ENCODE measurements around the gene FGF21. TPM values are rescaled to one million over a fixed set of nuclear protein-coding genes. Genes with fewer than 3 reads are reported as not detected.

Gene FGF21
- total RNA-seq = not detected in 2 replicates

GRCh38 chr19:48755084-48755641, at the start of gene FGF21:
FGF21 (plus strand) TSS chr19:48755524; CDS start chr19:48756237, 713 bp downstream.

DNA sequence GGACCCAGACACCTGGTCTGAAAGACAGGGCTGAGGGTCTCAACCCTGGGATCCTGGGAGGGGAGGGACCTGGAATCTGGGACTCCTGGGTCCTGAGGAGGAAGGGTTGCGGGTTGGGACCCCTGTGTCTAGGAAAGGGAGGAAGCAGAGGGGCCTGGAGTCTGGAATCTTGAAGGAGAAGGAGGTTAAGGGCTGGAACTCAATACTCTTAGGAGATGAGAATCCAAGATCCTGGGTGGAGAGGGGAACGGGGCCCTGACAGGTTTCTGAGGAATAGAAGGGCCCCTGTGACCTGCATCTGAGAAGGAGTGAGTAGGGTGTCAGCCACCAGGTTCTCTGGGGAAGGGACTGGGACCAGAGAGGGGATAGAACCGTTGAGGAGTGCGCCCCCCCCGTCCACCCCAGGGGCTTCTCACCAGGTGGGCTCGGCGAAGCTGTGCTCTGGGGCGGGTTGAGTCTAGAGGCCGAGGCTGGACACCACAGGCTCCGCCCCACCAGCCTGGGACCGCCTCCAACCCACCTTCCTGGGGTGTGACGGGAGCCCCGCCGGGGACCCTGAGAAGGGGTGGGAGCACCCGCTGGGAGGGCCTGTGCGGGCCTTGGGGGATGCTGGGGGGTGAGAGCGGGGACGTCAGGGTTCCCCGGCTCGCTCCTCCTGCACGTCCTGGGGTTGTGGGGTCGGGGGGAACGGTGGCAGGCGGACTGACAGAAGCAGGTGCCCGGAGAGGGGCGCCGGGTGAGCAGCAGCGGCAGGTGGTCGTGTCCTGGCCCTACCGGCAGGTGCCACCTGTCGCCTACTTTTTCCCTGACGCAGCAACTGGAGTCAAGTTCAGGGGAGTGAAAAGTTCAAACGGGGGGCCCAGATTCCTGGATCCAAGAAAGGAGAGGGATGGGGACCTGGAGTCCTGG, 35.8 kb upstream of the FGF21 start, which contains the start of gene MAMSTR:
Gene MAMSTR, minus strand, starts transcription at position 463 of the 909 bp plus-strand sequence. CDS start 694 bp downstream, outside the sequence.

DNA sequence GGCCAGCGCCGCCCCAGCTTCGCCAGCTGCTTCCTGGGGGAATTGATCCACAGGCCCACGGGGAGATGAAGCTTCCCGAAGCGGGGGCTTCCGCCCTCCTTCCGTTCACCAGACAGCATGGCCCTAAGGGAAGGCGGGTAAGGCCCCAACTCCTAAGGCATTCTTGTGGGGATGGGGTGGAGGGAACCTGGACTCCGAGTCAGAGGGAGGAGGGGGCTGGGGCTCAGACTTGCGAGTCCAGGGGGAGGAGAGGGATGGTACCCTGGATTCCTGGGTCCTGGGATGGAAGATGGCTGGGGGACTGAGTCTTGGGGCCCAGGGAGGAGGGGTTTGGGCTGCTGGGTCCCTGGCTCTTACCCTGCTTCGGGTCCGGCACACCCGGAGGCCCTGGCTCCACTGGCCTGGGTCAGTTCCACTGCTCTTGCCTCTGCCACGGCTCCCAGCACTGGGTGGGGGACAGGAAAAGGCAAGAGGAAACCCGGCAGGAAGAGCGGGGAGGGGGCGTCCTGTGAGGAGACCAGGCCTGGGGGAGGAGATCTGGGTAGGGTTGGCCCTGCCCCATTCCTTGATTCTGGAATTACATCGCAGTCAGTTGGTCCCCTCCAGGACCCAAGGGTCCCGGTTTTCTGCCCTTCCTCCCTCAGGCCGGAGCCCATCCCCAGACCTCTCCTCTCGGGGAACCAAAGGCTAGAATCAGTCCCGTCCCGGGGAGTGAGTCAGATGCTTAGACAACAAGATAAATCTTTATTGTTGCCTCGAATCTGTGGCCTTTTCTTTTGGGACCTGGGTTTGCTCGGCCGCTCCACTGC, 15.0 kb upstream of the FGF21 start, which contains the start of gene RASIP1:
Gene RASIP1, minus strand, starts transcription at position 447 of the 809 bp plus-strand sequence. Its CDS starts 328 bp downstream, at position 119.

GRCh38 chr19:48746738-48747575, 8.4 kb upstream of the FGF21 start, which contains the start of gene IZUMO1:
IZUMO1 (minus strand) TSS chr19:48746909; CDS start chr19:48745859, 1,050 bp downstream.

DNA sequence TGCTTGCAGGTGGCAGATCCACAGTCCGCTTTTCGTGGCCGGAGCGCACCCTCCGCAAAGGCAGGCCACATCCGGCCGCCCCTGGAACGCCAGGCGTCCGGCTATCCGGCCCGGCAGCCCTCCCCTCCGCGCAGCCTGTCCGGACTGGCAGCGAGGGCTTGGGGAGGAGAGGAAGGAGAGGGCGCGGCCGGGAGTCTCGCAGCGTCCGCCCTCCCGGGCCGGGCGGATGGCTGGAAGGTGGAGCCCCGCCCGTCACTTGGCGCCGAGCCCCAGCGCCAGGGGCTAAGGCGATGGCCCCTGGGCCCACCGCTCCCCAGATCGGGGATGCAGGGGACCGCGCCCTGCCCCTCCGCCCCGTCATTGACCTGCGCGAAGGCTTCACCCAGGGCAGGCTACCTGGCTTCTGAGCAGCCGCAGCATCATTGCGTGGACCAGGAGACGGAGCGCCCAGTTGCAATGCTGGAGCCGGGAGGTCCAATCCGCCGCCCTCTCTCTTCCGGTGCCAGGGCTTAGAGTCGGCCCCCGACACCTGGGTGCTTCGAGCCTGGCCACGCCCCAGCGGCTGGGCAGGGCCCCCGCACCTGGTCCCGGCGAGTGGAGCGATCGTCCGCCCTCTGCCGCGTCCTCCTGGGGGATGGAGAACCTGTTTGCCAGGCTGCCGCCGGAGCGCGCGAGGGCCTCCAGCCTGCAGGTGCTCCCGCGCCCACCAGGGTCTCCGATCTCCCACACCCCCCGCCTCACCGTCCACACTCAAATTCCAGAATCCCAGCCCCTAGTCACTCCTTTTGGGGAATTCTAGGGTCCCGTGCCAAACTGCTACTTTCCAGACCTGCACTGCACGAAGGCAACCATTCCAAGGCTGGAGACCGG, 2.6 kb upstream of the FGF21 start, which contains the start of gene FUT1:
Gene FUT1, minus strand, starts transcription at position 146 of the 870 bp plus-strand sequence. CDS start 1,360 bp downstream, outside the sequence.

Other genes starting within 250 kb of the FGF21 start
- gene LMTK3, start 243.7 kb upstream of the FGF21 start, total RNA-seq = 0.33 and 0.89 TPM in 2 replicates
- gene SULT2B1, start 203.4 kb upstream of the FGF21 start, total RNA-seq = not detected in 2 replicates
- not detected in 2 replicates for gene SPACA4, start 148.8 kb upstream of the FGF21 start, total RNA-seq
- 0.23 and 0.52 TPM in 2 replicates for gene FAM83E, start 140.4 kb upstream of the FGF21 start, total RNA-seq
- 1,103 and 1,191 TPM in 2 replicates for gene RPL18, start 136.3 kb upstream of the FGF21 start, total RNA-seq
- gene SPHK2, start 136.0 kb upstream of the FGF21 start, total RNA-seq = 8.7 and 13.1 TPM in 2 replicates
- gene DBP, start 118.1 kb upstream of the FGF21 start, total RNA-seq = 7.4 and 7.8 TPM in 2 replicates
- gene CA11, start 109.3 kb upstream of the FGF21 start, total RNA-seq = 0.99 and 1.6 TPM in 2 replicates
- gene NTN5, start 82.5 kb upstream of the FGF21 start, total RNA-seq = 0.43 and 0.46 TPM in 2 replicates
- gene FUT2, start 59.6 kb upstream of the FGF21 start, total RNA-seq = not detected in 2 replicates
- 0.65 and 0.69 TPM in 2 replicates for gene MAMSTR, start 35.8 kb upstream of the FGF21 start, total RNA-seq
- 0.52 and 1.0 TPM in 2 replicates for gene RASIP1, start 14.9 kb upstream of the FGF21 start, total RNA-seq
- 0.07 TPM in 1 of 2 replicates, not detected in the other for gene IZUMO1, start 8.6 kb upstream of the FGF21 start, total RNA-seq
- gene FUT1, start 2.9 kb upstream of the FGF21 start, total RNA-seq = 0.13 TPM in 2 replicates
- 33.0 and 35.3 TPM in 2 replicates for gene BCAT2, start 55.5 kb downstream of the FGF21 start, total RNA-seq
- 2.2 and 2.8 TPM in 2 replicates for gene HSD17B14, start 81.0 kb downstream of the FGF21 start, total RNA-seq
- gene PLEKHA4, start 113.1 kb downstream of the FGF21 start, total RNA-seq = 21.3 and 22.6 TPM in 2 replicates
- 53.2 and 70.7 TPM in 2 replicates for gene PPP1R15A, start 116.9 kb downstream of the FGF21 start, total RNA-seq
- 0.23 TPM in 1 of 2 replicates, not detected in the other for gene TULP2, start 143.2 kb downstream of the FGF21 start, total RNA-seq
- 522 and 547 TPM in 2 replicates for gene NUCB1, start 144.8 kb downstream of the FGF21 start, total RNA-seq
- 0.17 TPM in 1 of 2 replicates, not detected in the other for gene DHDH, start 178.2 kb downstream of the FGF21 start, total RNA-seq
- gene BAX, start 199.4 kb downstream of the FGF21 start, total RNA-seq = 79.2 and 117 TPM in 2 replicates
- 4,527 and 7,180 TPM in 2 replicates for gene FTL, start 209.8 kb downstream of the FGF21 start, total RNA-seq
- 108 and 117 TPM in 2 replicates for gene GYS1, start 237.8 kb downstream of the FGF21 start, total RNA-seq
- 156 and 174 TPM in 2 replicates for gene RUVBL2, start 238.4 kb downstream of the FGF21 start, total RNA-seq

Measured in smooth muscle cell of the pulmonary artery (primary cell).